Subcutaneous abdominal adipose tissue (tissue), 5 donors: Measurements from ENCODE around the gene TBC1D8.

Experiments used
- H3K27ac ChIP-seq: one replicate; pipeline ENCODE4 v1.7.0; 2013; ENCODE audit warnings: low read depth, mild to moderate bottlenecking, inconsistent platforms, low read length, moderate library complexity
- H3K27me3 ChIP-seq, 5 donors: one replicate each; pipeline ENCODE4 v1.7.0; 2013; ENCODE audit warnings: low read length in 5 of 5, inconsistent platforms in 1 of 5; ENCODE audit not compliant: control insufficient read depth in 5 of 5, insufficient read depth in 4 of 5
- H3K36me3 ChIP-seq, 5 donors: one replicate each; pipeline ENCODE4 v1.7.0; 2013; ENCODE audit warnings: low read length in 5 of 5; ENCODE audit not compliant: control insufficient read depth in 5 of 5, insufficient read depth in 5 of 5
- H3K4me1 ChIP-seq, 5 donors: one replicate each; pipeline ENCODE4 v1.7.0; 2013; ENCODE audit warnings: low read length in 5 of 5, mild to moderate bottlenecking in 3 of 5, moderate library complexity in 1 of 5; ENCODE audit not compliant: control insufficient read depth in 5 of 5, insufficient read depth in 5 of 5
- H3K4me3 ChIP-seq, 5 donors: one replicate each; pipeline ENCODE4 v1.7.0; 2013; ENCODE audit warnings: low read length in 5 of 5, low read depth in 1 of 5
- H3K9ac ChIP-seq, 5 donors: one replicate each; pipeline ENCODE4 v1.7.0; 2013; ENCODE audit warnings: low read length in 5 of 5, mild to moderate bottlenecking in 4 of 5, moderate library complexity in 3 of 5
- H3K9me3 ChIP-seq, 5 donors: one replicate each; pipeline ENCODE4 v1.7.0; 2013; ENCODE audit warnings: low read length in 5 of 5; ENCODE audit not compliant: control insufficient read depth in 5 of 5
- donor health status: healthy.
- donor health status: healthy.
- donor health status: healthy.
- donor health status: healthy.
- donor health status: healthy.

Gene TBC1D8

GRCh38 chr2:101114815-101115214 lies 36.4 kb downstream of the TBC1D8 start:
- Histone ChIP-seq H3K9me3 (no peaks in the 10 kb centered on the region), H3K27ac (no peak overlapping the region), H3K36me3 (no peaks in the 10 kb centered on the region), H3K9ac (no peak overlapping the region), H3K27me3 (no peaks in the 10 kb centered on the region), H3K4me1 (peaks cover 8 to 55% (median 42%) of the 10 kb centered on the region in 5 donors), H3K4me3 (no peak overlapping the region)

- Histone ChIP-seq H3K9ac (no peak overlapping the region), H3K4me1 (peaks cover 8 to 55% (median 37%) of the 10 kb centered on the region in 5 donors), H3K4me3 (no peak overlapping the region), H3K27me3 (no peaks in the 10 kb centered on the region), H3K9me3 (no peaks in the 10 kb centered on the region), H3K36me3 (no peaks in the 10 kb centered on the region), H3K27ac (no peak overlapping the region)
These were observed 36.9 kb downstream of the TBC1D8 start for GRCh38 chr2:101114268-101114783.

DNA sequence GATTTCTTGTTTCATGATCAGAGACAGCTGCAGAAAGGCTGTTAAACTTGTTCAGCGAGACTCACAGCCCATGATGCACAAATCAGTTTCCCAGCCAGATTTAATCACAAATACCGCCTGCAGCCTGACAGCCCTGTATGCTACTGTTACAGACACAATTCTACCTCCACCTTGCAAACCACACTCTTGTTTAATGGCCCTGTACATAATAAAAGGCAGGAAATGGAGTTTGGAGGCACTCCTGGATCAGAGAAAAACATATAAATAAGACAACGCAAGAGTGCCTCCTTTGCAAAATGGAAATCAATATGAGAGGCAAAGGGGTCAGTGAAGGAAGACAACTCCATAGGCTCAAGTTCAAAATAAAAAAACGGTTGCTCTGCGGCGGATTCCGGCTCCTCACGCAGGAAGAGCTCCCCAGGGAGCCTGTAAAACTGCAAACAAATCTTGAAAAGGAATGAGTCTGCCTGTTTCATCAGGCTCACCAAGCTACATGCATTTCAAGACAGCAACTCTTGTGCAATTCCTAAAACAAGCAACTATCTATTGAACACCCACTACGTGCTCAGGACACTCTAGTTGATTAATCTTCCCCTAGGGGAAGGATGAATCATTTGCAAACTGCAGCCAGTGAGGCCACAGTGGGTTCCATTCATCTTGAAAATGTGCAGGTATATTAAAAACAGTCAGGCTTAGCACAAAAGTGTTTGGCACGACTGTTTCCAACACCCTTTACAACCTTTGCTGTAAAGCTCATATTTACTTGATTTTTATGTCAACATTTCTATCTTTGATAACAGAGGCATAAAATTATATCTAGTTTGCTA lies 37.5 kb downstream of the TBC1D8 start:
- Histone ChIP-seq H3K9ac (no peak overlapping the region), H3K27me3 (no peaks in the 10 kb centered on the region), H3K4me1 (peaks cover 6 to 52% (median 33%) of the 10 kb centered on the region in 5 donors), H3K4me3 (peak overlapping the region in 1 of 5 donors; percentile 31), H3K36me3 (no peaks in the 10 kb centered on the region), H3K9me3 (no peaks in the 10 kb centered on the region), H3K27ac (no peak overlapping the region)

- H3K9me3 ChIP-seq = no peaks in the 10 kb centered on the region
- no peak overlapping the region for H3K27ac ChIP-seq
- no peak overlapping the region for H3K4me3 ChIP-seq
- H3K27me3 ChIP-seq = no peaks in the 10 kb centered on the region
- no peak overlapping the region for H3K9ac ChIP-seq
- H3K4me1 ChIP-seq = peaks cover 6 to 52% (median 33%) of the 10 kb centered on the region in 5 donors
- H3K36me3 ChIP-seq = no peaks in the 10 kb centered on the region
These were observed 38.4 kb downstream of the TBC1D8 start for GRCh38 chr2:101112772-101113157.

DNA sequence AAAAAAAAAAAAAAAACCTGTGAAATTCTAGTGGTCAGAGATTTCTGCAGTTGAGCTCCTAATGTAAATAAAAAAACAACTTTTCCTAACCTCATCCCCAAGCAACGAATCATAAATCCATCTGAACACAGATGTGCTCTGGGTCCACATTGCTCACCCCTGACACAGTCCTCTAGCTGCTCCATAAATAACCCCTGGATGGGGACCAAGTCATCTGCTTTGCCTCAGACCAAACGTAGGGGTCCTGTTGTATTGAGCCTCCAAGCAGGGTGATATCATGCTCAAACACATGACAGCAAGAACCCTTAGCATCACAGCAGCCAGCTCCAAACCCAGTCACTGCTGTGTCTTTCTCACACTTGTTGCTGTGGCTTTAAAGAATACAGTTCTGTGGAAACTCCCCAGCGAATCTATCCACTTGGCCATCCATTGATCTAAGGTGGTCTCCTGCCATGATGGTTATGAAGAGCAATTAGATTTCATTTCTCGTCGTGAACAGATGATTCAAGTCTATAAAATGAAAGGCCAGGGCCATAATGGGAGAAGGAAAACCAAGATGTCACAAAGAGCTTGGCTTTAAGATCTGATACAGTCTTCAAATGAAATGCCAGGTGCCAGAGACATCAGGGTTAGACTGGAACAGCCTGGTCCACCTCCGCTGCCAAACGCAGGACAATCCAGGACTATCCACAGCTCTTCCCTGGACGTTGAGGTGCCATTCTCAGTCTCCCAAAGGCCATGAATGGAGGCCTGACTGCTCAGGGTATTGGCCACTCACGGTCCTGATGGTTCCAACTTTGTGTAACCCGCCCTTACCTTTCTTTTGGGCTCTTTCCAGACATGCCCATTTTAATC lies 39.0 kb downstream of the TBC1D8 start:
- H3K36me3 ChIP-seq = no peaks in the 10 kb centered on the region
- H3K4me1 ChIP-seq = peaks cover 6 to 52% (median 33%) of the 10 kb centered on the region in 5 donors
- no peaks in the 10 kb centered on the region for H3K9me3 ChIP-seq
- H3K9ac ChIP-seq = no peak overlapping the region
- H3K27me3 ChIP-seq = no peaks in the 10 kb centered on the region
- no peak overlapping the region for H3K27ac ChIP-seq
- no peak overlapping the region for H3K4me3 ChIP-seq

GRCh38 chr2:101111262-101111838 lies 39.8 kb downstream of the TBC1D8 start:
- no peak overlapping the region for H3K27ac ChIP-seq
- H3K4me3 ChIP-seq = no peak overlapping the region
- H3K4me1 ChIP-seq = peaks cover 6 to 52% (median 33%) of the 10 kb centered on the region in 5 donors
- H3K9ac ChIP-seq = no peak overlapping the region
- H3K27me3 ChIP-seq = no peaks in the 10 kb centered on the region
- no peaks in the 10 kb centered on the region for H3K9me3 ChIP-seq
- H3K36me3 ChIP-seq = no peaks in the 10 kb centered on the region

GRCh38 chr2:101109451-101110118 lies 41.6 kb downstream of the TBC1D8 start:
- peaks cover 6 to 46% (median 30%) of the 10 kb centered on the region in 5 donors for H3K4me1 ChIP-seq
- no peaks in the 10 kb centered on the region for H3K36me3 ChIP-seq
- no peak overlapping the region for H3K9ac ChIP-seq
- H3K27ac ChIP-seq = no peak overlapping the region
- H3K4me3 ChIP-seq = no peak overlapping the region
- no peaks in the 10 kb centered on the region for H3K27me3 ChIP-seq
- H3K9me3 ChIP-seq = no peaks in the 10 kb centered on the region

DNA sequence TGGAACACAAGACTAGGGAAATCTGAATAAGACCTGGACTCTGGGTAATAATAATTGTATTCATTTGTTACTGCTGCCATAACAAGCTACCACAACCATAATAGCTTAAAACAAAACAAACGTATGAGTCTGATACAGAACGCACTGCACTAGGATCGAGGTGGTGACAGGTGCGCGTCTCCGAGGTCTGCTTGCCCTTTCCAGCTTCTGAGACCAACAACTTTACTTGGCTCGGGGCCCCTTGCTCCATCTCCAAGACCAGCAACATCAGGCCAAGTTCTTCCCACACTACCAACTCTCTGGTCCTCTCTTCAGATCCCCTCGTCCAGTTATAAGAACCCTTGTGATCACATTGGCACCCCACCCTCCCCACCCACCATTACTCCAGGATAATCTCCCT lies 42.8 kb downstream of the TBC1D8 start:
- peaks cover 6 to 36% (median 22%) of the 10 kb centered on the region in 5 donors for H3K4me1 ChIP-seq
- no peak overlapping the region for H3K4me3 ChIP-seq
- no peaks in the 10 kb centered on the region for H3K9me3 ChIP-seq
- no peaks in the 10 kb centered on the region for H3K36me3 ChIP-seq
- no peak overlapping the region for H3K9ac ChIP-seq
- H3K27ac ChIP-seq = no peak overlapping the region
- no peaks in the 10 kb centered on the region for H3K27me3 ChIP-seq

GRCh38 chr2:101107241-101107640 lies 43.9 kb downstream of the TBC1D8 start:
- H3K27ac ChIP-seq = no peak overlapping the region

More at GRCh38 chr2:101107241-101107640, 43.9 kb downstream of the TBC1D8 start:
- H3K36me3 ChIP-seq = no peaks in the 10 kb centered on the region
- H3K4me1 ChIP-seq = peaks cover 6 to 25% (median 11%) of the 10 kb centered on the region in 5 donors
- H3K27me3 ChIP-seq = no peaks in the 10 kb centered on the region
- no peak overlapping the region for H3K9ac ChIP-seq
- H3K4me3 ChIP-seq = no peak overlapping the region
- peaks cover 0 to 5% (median 0%) of the 10 kb centered on the region in 5 donors for H3K9me3 ChIP-seq
